Measurements from ENCODE around the gene C16orf89.

C16orf89 gene

DNA sequence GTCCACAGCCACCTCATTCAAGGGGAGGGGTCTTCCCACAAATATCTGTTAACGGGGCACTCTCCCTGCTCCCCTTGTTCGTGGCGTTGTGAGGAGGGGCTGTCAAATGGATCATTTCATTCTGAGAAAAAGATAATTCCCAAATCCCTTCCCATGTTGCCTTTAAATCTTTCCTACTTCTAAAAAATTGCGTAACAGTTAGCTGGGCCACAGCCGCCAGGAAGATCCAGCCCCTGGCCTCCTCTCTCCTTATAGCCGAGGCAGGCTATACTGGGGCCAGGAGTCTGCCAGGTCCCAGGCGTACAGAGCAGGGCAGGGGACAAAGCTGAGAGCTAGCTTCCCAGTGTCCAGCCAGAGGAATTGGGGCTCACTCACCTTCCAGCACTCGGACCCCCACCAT, 430 bp downstream of the C16orf89 start:
- no peak overlapping the region for H2BK5ac ChIP-seq (ENCODE audit: low read depth, low read length, poor library complexity, severe bottlenecking)
- no peak overlapping the region for H4K8ac ChIP-seq (ENCODE audit: low read length)
- peak overlapping the region; percentile 42 for H3K9ac ChIP-seq (ENCODE audit: low read length)
- H3K27ac ChIP-seq (ENCODE audit: low read length, poor library complexity, severe bottlenecking), result no peak overlapping the region
- no peak overlapping the region for H3K14ac ChIP-seq (ENCODE audit: low read length in 2 of 2)
- H3K79me1 ChIP-seq (replicated peaks; ENCODE audit: low read length, poor library complexity, severe bottlenecking), result no peaks in the 10 kb centered on the region
- no peak overlapping the region for H3K4me3 ChIP-seq (ENCODE audit: insufficient read depth in 1 of 2, low read depth in 1 of 2, low read length in 2 of 2)
- H3K27me3 ChIP-seq (ENCODE audit: control insufficient read depth in 1 of 2, insufficient read depth in 1 of 2, low read length in 2 of 2), result peaks cover 38 to 41% of the 10 kb centered on the region in 2 experiments
- H3K4me2 ChIP-seq (ENCODE audit: low read length, poor library complexity, severe bottlenecking), result no peak overlapping the region
- DNase-seq, result no peak
- no peak overlapping the region for H3K23ac ChIP-seq (ENCODE audit: low read length in 2 of 2)
- no peak overlapping the region for H3K4ac ChIP-seq (ENCODE audit: low read depth in 1 of 2, low read length in 2 of 2)
- peaks cover 2% of the 10 kb centered on the region for H3K4me1 ChIP-seq (ENCODE audit: control insufficient read depth, insufficient read depth, low read depth, low read length)
- no peak overlapping the region for H3K18ac ChIP-seq (ENCODE audit: low read depth in 1 of 2, low read length in 2 of 2)
- no peaks in the 10 kb centered on the region for H3K9me3 ChIP-seq (ENCODE audit: control insufficient read depth, low read length)
- no peak overlapping the region for H2BK120ac ChIP-seq (ENCODE audit: low read depth, low read length)
- no peak overlapping the region for H2AK5ac ChIP-seq (ENCODE audit: low read length, severe bottlenecking)
- no peaks in the 10 kb centered on the region for H3K36me3 ChIP-seq (ENCODE audit: control insufficient read depth in 1 of 2, insufficient read depth in 2 of 2, low read depth in 1 of 2, low read length in 2 of 2)
- 72% methylated on average over 8 of the region's 8 CpGs for WGBS
- no peak overlapping the region for H2BK15ac ChIP-seq (ENCODE audit: low read depth, poor library complexity, severe bottlenecking)
- H2BK12ac ChIP-seq (ENCODE audit: low read length in 2 of 2), result no peak overlapping the region
- no peak overlapping the region for H4K91ac ChIP-seq (ENCODE audit: low read length)
- H2AFZ ChIP-seq (ENCODE audit: low read depth, low read length), result no peak overlapping the region

DNA sequence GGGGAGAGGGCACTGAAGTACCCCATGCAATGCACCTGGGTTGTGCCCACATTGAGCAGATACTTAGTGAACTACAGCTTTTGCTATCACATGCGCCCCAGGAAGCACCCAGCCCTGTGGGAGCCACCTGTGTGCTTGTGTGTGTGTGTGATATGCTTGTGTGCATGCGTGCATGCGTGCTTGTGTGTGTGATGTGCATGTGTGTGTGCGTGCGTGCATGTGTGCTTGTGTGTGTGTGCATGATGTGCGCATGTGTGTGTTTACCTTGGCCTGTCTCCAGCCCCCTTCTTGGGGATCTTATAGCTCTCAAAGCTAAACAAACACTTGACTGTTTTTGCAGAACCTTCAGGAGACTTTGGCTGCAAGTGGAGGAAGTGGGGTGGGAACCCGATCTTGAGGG, 841 bp downstream of the C16orf89 start:
- Histone ChIP-seq H3K9me3 (ENCODE audit: control insufficient read depth, low read length) (no peaks in the 10 kb centered on the region), H2BK120ac (ENCODE audit: low read depth, low read length) (no peak overlapping the region), H3K27me3 (ENCODE audit: control insufficient read depth in 1 of 2, insufficient read depth in 1 of 2, low read length in 2 of 2) (peaks cover 38 to 41% of the 10 kb centered on the region in 2 experiments), H3K36me3 (ENCODE audit: control insufficient read depth in 1 of 2, insufficient read depth in 2 of 2, low read depth in 1 of 2, low read length in 2 of 2) (no peaks in the 10 kb centered on the region), H3K9ac (ENCODE audit: low read length) (no peak overlapping the region), H4K8ac (ENCODE audit: low read length) (no peak overlapping the region), H3K79me1 (replicated peaks; ENCODE audit: low read length, poor library complexity, severe bottlenecking) (no peaks in the 10 kb centered on the region), H4K91ac (ENCODE audit: low read length) (no peak overlapping the region), H2BK15ac (ENCODE audit: low read depth, poor library complexity, severe bottlenecking) (no peak overlapping the region), H3K23ac (ENCODE audit: low read length in 2 of 2) (no peak overlapping the region), H2AFZ (ENCODE audit: low read depth, low read length) (no peak overlapping the region), H3K14ac (ENCODE audit: low read length in 2 of 2) (no peak overlapping the region), H2AK5ac (ENCODE audit: low read length, severe bottlenecking) (no peak overlapping the region), H2BK5ac (ENCODE audit: low read depth, low read length, poor library complexity, severe bottlenecking) (no peak overlapping the region), H3K4ac (ENCODE audit: low read depth in 1 of 2, low read length in 2 of 2) (no peak overlapping the region), H2BK12ac (ENCODE audit: low read length in 2 of 2) (no peak overlapping the region), H3K4me3 (ENCODE audit: insufficient read depth in 1 of 2, low read depth in 1 of 2, low read length in 2 of 2) (no peak overlapping the region), H3K18ac (ENCODE audit: low read depth in 1 of 2, low read length in 2 of 2) (no peak overlapping the region), H3K27ac (ENCODE audit: low read length, poor library complexity, severe bottlenecking) (no peak overlapping the region), H3K4me2 (ENCODE audit: low read length, poor library complexity, severe bottlenecking) (no peak overlapping the region), H3K4me1 (ENCODE audit: control insufficient read depth, insufficient read depth, low read depth, low read length) (peaks cover 2% of the 10 kb centered on the region)
- WGBS, result 86% methylated on average over 7 of the region's 7 CpGs
- DNase-seq, result no peak

DNA sequence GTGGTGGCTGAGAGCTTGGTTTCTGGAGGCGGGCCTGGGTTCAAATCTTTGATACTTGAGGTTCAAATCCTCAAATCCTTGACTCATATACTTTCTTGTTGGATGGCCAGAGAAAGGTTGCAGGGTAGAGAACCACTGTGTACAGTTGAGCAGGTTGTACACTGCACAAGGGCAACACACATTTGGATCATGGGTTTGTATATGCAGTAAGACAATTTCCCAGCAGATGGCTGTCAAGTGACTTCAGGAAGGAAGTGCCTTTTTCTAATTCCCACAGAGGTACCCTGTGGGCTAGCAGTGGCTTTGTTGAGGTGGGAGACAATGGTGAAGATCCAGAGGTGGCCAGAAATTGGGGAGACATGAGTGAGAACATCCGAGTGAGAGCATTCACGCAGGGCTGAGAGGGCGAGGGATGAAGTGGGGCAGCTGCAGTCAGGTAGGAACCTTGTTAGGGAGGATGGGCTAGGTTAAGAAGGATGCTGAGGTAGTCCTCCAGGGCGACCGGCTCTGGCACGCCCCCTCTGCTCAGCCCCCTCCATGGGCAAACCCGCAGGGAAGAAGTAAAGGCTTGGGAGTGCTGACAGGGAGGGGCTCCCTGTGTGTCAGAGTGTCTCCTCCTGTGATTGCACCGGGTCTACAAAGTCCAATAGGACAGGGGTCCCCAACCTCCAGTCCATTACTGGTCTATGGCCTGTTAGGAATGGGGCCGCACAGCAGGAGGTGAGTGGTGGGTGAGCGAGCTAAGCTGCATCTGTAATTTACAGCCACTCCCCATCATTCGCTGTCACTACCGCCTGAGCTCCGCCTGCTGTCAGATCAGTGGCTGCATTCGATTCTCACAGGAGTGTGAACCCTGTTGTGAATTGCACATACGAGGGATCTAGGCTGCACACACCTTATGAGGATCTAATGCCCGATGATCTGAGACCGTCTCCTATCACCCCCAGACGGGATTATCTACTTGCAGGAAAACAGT, 2.7 kb downstream of the C16orf89 start:
- DNase-seq, result no peak
- H3K79me1 ChIP-seq (replicated peaks; ENCODE audit: low read length, poor library complexity, severe bottlenecking), result no peaks in the 10 kb centered on the region
- H2AK5ac ChIP-seq (ENCODE audit: low read length, severe bottlenecking), result no peak overlapping the region
- H3K18ac ChIP-seq (ENCODE audit: low read depth in 1 of 2, low read length in 2 of 2), result no peak overlapping the region
- H2AFZ ChIP-seq (ENCODE audit: low read depth, low read length), result no peak overlapping the region
- no peak overlapping the region for H3K27ac ChIP-seq (ENCODE audit: low read length, poor library complexity, severe bottlenecking)
- H3K4me2 ChIP-seq (ENCODE audit: low read length, poor library complexity, severe bottlenecking), result no peak overlapping the region
- H2BK120ac ChIP-seq (ENCODE audit: low read depth, low read length), result no peak overlapping the region
- H2BK5ac ChIP-seq (ENCODE audit: low read depth, low read length, poor library complexity, severe bottlenecking), result no peak overlapping the region
- no peak overlapping the region for H3K9ac ChIP-seq (ENCODE audit: low read length)
- peaks cover 8% of the 10 kb centered on the region for H3K4me1 ChIP-seq (ENCODE audit: control insufficient read depth, insufficient read depth, low read depth, low read length)
- H3K27me3 ChIP-seq (ENCODE audit: control insufficient read depth in 1 of 2, insufficient read depth in 1 of 2, low read length in 2 of 2), result peaks cover 38 to 41% of the 10 kb centered on the region in 2 experiments
- H3K9me3 ChIP-seq (ENCODE audit: control insufficient read depth, low read length), result no peaks in the 10 kb centered on the region
- no peak overlapping the region for H2BK15ac ChIP-seq (ENCODE audit: low read depth, poor library complexity, severe bottlenecking)
- no peaks in the 10 kb centered on the region for H3K36me3 ChIP-seq (ENCODE audit: control insufficient read depth in 1 of 2, insufficient read depth in 2 of 2, low read depth in 1 of 2, low read length in 2 of 2)
- no peak overlapping the region for H3K4ac ChIP-seq (ENCODE audit: low read depth in 1 of 2, low read length in 2 of 2)
- no peak overlapping the region for H3K14ac ChIP-seq (ENCODE audit: low read length in 2 of 2)
- no peak overlapping the region for H3K4me3 ChIP-seq (ENCODE audit: insufficient read depth in 1 of 2, low read depth in 1 of 2, low read length in 2 of 2)
- H3K23ac ChIP-seq (ENCODE audit: low read length in 2 of 2), result no peak overlapping the region
- H2BK12ac ChIP-seq (ENCODE audit: low read length in 2 of 2), result no peak overlapping the region
- 50% methylated on average over 15 of the region's 19 CpGs for WGBS
- no peak overlapping the region for H4K8ac ChIP-seq (ENCODE audit: low read length)
- no peak overlapping the region for H4K91ac ChIP-seq (ENCODE audit: low read length)

GRCh38 chr16:5062051-5062450, 3.7 kb downstream of the C16orf89 start:
- H3K18ac ChIP-seq (ENCODE audit: low read depth in 1 of 2, low read length in 2 of 2), result no peak overlapping the region
- no peaks in the 10 kb centered on the region for H3K79me1 ChIP-seq (replicated peaks; ENCODE audit: low read length, poor library complexity, severe bottlenecking)
- H2BK120ac ChIP-seq (ENCODE audit: low read depth, low read length), result no peak overlapping the region
- H3K23ac ChIP-seq (ENCODE audit: low read length in 2 of 2), result no peak overlapping the region
- H3K14ac ChIP-seq (ENCODE audit: low read length in 2 of 2), result no peak overlapping the region
- no peak for DNase-seq
- no peaks in the 10 kb centered on the region for H3K36me3 ChIP-seq (ENCODE audit: control insufficient read depth in 1 of 2, insufficient read depth in 2 of 2, low read depth in 1 of 2, low read length in 2 of 2)
- no peak overlapping the region for H2BK15ac ChIP-seq (ENCODE audit: low read depth, poor library complexity, severe bottlenecking)
- no peak overlapping the region for H4K91ac ChIP-seq (ENCODE audit: low read length)
- H2BK5ac ChIP-seq (ENCODE audit: low read depth, low read length, poor library complexity, severe bottlenecking), result no peak overlapping the region
- no peak overlapping the region for H4K8ac ChIP-seq (ENCODE audit: low read length)
- no peak overlapping the region for H2AK5ac ChIP-seq (ENCODE audit: low read length, severe bottlenecking)
- peaks cover 8% of the 10 kb centered on the region for H3K4me1 ChIP-seq (ENCODE audit: control insufficient read depth, insufficient read depth, low read depth, low read length)
- no peak overlapping the region for H3K4me3 ChIP-seq (ENCODE audit: insufficient read depth in 1 of 2, low read depth in 1 of 2, low read length in 2 of 2)
- no peak overlapping the region for H3K4ac ChIP-seq (ENCODE audit: low read depth in 1 of 2, low read length in 2 of 2)
- no peak overlapping the region for H3K4me2 ChIP-seq (ENCODE audit: low read length, poor library complexity, severe bottlenecking)
- H2AFZ ChIP-seq (ENCODE audit: low read depth, low read length), result no peak overlapping the region
- H2BK12ac ChIP-seq (ENCODE audit: low read length in 2 of 2), result no peak overlapping the region
- no peak overlapping the region for H3K27ac ChIP-seq (ENCODE audit: low read length, poor library complexity, severe bottlenecking)
- peaks cover 33 to 37% of the 10 kb centered on the region in 2 experiments for H3K27me3 ChIP-seq (ENCODE audit: control insufficient read depth in 1 of 2, insufficient read depth in 1 of 2, low read length in 2 of 2)
- no peaks in the 10 kb centered on the region for H3K9me3 ChIP-seq (ENCODE audit: control insufficient read depth, low read length)
- WGBS, result 79% methylated on average over 11 of the region's 11 CpGs
- no peak overlapping the region for H3K9ac ChIP-seq (ENCODE audit: low read length)

Measured in mesenchymal stem cell (in vitro differentiated cells and primary cell).